HG02610 (cell line): ENCODE results near the gene AK1.

Experiments
- ATAC-seq: cut with Tn5 transposase; IDR thresholded peaks from one replicate; pipeline ENCODE4 v1.9.1; 2021; ENCODE audit warnings: mild to moderate bottlenecking, moderate library complexity; ENCODE audit not compliant: unreplicated experiment

Gene AK1

GRCh38 chr9:127877566-127877998 lies at the start of gene AK1:
Gene AK1, minus strand, starts transcription at chr9:127877675. Its CDS starts 3,058 bp downstream, at chr9:127874617.
- no peak for ATAC-seq

GRCh38 chr9:127926906-127927200 lies 49.4 kb upstream of the AK1 start:
- ATAC-seq = no peak

GRCh38 chr9:127925959-127926905 lies 48.8 kb upstream of the AK1 start:
- no peak for ATAC-seq

GRCh38 chr9:127924736-127925444 lies 47.4 kb upstream of the AK1 start:
- no peak for ATAC-seq

- ATAC-seq = no peak
Observed at GRCh38 chr9:127923771-127924170, 46.3 kb upstream of the AK1 start.

- ATAC-seq = no peak
Observed at GRCh38 chr9:127923046-127923445, 45.6 kb upstream of the AK1 start.

- no peak for ATAC-seq
Observed at GRCh38 chr9:127921557-127922120, 44.2 kb upstream of the AK1 start.

GRCh38 chr9:127920794-127921193 lies 43.3 kb upstream of the AK1 start:
- ATAC-seq = no peak

- no peak for ATAC-seq
Observed at GRCh38 chr9:127919253-127919815, 41.9 kb upstream of the AK1 start.

- no peak for ATAC-seq
Observed at GRCh38 chr9:127918183-127919107, 41.0 kb upstream of the AK1 start.

GRCh38 chr9:127917603-127918002 lies 40.1 kb upstream of the AK1 start:
- ATAC-seq = no peak

GRCh38 chr9:127916720-127917581 lies 39.5 kb upstream of the AK1 start, which contains the start of gene ST6GALNAC4:
Gene ST6GALNAC4, minus strand, starts transcription at chr9:127917041. Its CDS starts 622 bp downstream, at chr9:127916419.
- ATAC-seq = peak; percentile 85

GRCh38 chr9:127915801-127916719 lies 38.6 kb upstream of the AK1 start:
- ATAC-seq = no peak

GRCh38 chr9:127915325-127915752 lies 37.9 kb upstream of the AK1 start:
- ATAC-seq = no peak

- ATAC-seq = no peak
Observed at GRCh38 chr9:127913682-127914081, 36.2 kb upstream of the AK1 start.

- no peak for ATAC-seq
Observed at GRCh38 chr9:127912882-127913281, 35.4 kb upstream of the AK1 start.

- no peak for ATAC-seq
Observed at GRCh38 chr9:127912296-127912695, 34.8 kb upstream of the AK1 start.

- ATAC-seq = no peak
Observed at GRCh38 chr9:127910613-127911205, 33.2 kb upstream of the AK1 start.
